PC-3 (cell line): ENCODE measurements around the gene PXK. TPM values are rescaled to one million over a fixed set of nuclear protein-coding genes. Genes with fewer than 3 reads are reported as not detected.

Experiments
- ATAC-seq: fragments of 200-7000 bp; cut with Tn5 transposase; 2 replicates; pipeline ENCODE4 v1.9.1; 2020; ENCODE audit warnings: mild to moderate bottlenecking, moderate library complexity
- BruUV-seq: library from RNA; stranded (reverse); fragments of 400-500 nt; replicated peaks from 2 replicates; lab custom pipeline; 2021; lab: Mats Ljungman, UMichigan
- CTCF ChIA-PET: fragments of 300-600 bp; sonication (Branson Sonifier 250); formaldehyde crosslinking; loops from one replicate; lab custom pipeline; 2022; ENCODE audit warnings: antibody characterized with exemption; lab: Charles Lee
- POLR2A ChIA-PET: fragments of 300-600 bp; sonication (Branson Sonifier 250); formaldehyde crosslinking; loops from one replicate; lab custom pipeline; 2022; ENCODE audit warnings: antibody characterized with exemption; ENCODE audit not compliant: unreplicated experiment; lab: Charles Lee
- DNase-seq: peaks from one replicate; pipeline ENCODE4 v3.0.0-alpha.2; 2015
- H2AFZ ChIP-seq: fragments of 300-600 bp; sonication (generic); 2 replicates; pipeline ENCODE4 v1.6.0; 2016; ENCODE audit warnings: antibody characterized with exemption, low read length
- H3F3A ChIP-seq: fragments of 300-600 bp; sonication (generic); one replicate; pipeline ENCODE4 v1.6.0; 2017; ENCODE audit warnings: antibody characterized with exemption, low read length, control low read depth, mild to moderate bottlenecking; ENCODE audit not compliant: unreplicated experiment
- H3K27ac ChIP-seq: fragments of 300-600 bp; sonication (generic); 2 replicates; pipeline ENCODE4 v1.5.1; 2016; ENCODE audit warnings: mild to moderate bottlenecking, low read length
- H3K27me3 ChIP-seq: fragments of 300-600 bp; sonication (generic); 2 replicates; pipeline ENCODE4 v1.6.1; 2016; ENCODE audit warnings: low read length, mixed read lengths
- H3K36me3 ChIP-seq: fragments of 300-600 bp; sonication (generic); 2 replicates; pipeline ENCODE4 v1.6.1; 2016; ENCODE audit warnings: low read depth, mixed run types, low read length, mixed read lengths
- H3K4me1 ChIP-seq: fragments of 300-600 bp; sonication (generic); 2 replicates; pipeline ENCODE4 v1.5.1; 2016; ENCODE audit warnings: low read length; ENCODE audit not compliant: insufficient read depth
- H3K4me2 ChIP-seq: fragments of 300-600 bp; sonication (generic); 2 replicates; pipeline ENCODE4 v1.6.0; 2016; ENCODE audit warnings: low read length
- H3K4me3 ChIP-seq: fragments of 300-600 bp; sonication (generic); 2 replicates; pipeline ENCODE4 v1.5.1; 2016; ENCODE audit warnings: mild to moderate bottlenecking, low read length, mixed read lengths
- H3K79me2 ChIP-seq: fragments of 300-600 bp; sonication (generic); 2 replicates; pipeline ENCODE4 v1.6.1; 2017; ENCODE audit warnings: low read length, mixed read lengths
- H3K9ac ChIP-seq: fragments of 300-600 bp; sonication (generic); 2 replicates; pipeline ENCODE4 v1.6.0; 2016; ENCODE audit warnings: mild to moderate bottlenecking, low read length
- H3K9me2 ChIP-seq: fragments of 300-600 bp; sonication (generic); replicated peaks from 2 replicates; pipeline ENCODE4 v1.6.1; 2016; ENCODE audit warnings: mixed run types, low read length, mixed read lengths
- H3K9me3 ChIP-seq: fragments of 300-600 bp; sonication (generic); 2 replicates; pipeline ENCODE4 v1.6.1; 2016; ENCODE audit warnings: low read length, mixed read lengths
- H4K20me1 ChIP-seq: fragments of 300-600 bp; sonication (generic); 2 replicates; pipeline ENCODE4 v1.6.1; 2016; ENCODE audit warnings: low read length, mixed read lengths
- CTCF ChIP-seq: fragments of 300-600 bp; sonication (generic); conservative IDR thresholded peaks from 2 replicates; pipeline ENCODE4 v1.5.1; 2017; ENCODE audit warnings: antibody characterized with exemption, low read depth, mild to moderate bottlenecking, low read length
- EZH2 ChIP-seq: fragments of 300-600 bp; sonication (generic); IDR thresholded peaks from one replicate; pipeline ENCODE4 v1.6.1; 2017; ENCODE audit warnings: antibody characterized with exemption, mild to moderate bottlenecking, low read length; ENCODE audit not compliant: unreplicated experiment
- EZH2phosphoT487 ChIP-seq: fragments of 300-600 bp; sonication (generic); IDR thresholded peaks from 2 replicates; pipeline ENCODE4 v1.6.1; 2018; ENCODE audit warnings: mild to moderate bottlenecking, antibody characterized with exemption, low read length, borderline replicate concordance
- intact Hi-C: fragments of 100-400 bp; cut with micrococcal nuclease; formaldehyde crosslinking; loops from 2 replicates; pipeline ENCODE4 v1.9.0; 2023
- total RNA-seq: library from RNA; depleted of rRNA; stranded (reverse); fragments of >200 nt; gene quantifications from 2 replicates; pipeline ENCODE4 v1.2.3, GENCODE V29; 2014

Gene PXK
- total RNA-seq, 1 experiment from 2014 or later: 14.5 TPM

DNA sequence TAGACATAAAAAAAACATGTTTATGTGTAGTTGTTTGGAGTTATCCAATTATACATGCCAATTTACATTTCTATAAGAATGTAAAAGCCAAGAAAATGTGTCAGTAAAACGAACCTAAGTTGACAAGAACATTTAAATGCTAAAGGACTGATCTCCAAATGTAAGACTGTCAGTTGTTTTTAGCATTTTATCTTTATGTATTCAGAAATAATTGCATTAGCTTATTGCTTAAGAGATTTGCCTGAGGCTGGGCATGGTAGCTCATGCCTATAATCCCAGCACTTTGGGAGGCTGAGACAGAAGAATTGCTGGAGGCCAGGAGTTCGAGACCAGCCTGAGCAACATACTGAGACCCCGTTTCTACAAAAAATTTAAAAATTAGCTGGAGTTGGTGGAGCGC is 26.9 kb downstream of the PXK start:
- Histone ChIP-seq H4K20me1 (no peaks in the 10 kb centered on the region), H3K27me3 (no peaks in the 10 kb centered on the region), H3K4me1 (no peaks in the 10 kb centered on the region), H3K27ac (no peak overlapping the region), H3K4me3 (no peak overlapping the region), H3K9me3 (no peaks in the 10 kb centered on the region), H3F3A (no peaks in the 10 kb centered on the region), H3K36me3 (no peaks in the 10 kb centered on the region), H3K79me2 (no peaks in the 10 kb centered on the region), H3K9ac (no peak overlapping the region), H3K4me2 (no peak overlapping the region), H3K9me2 (no peaks in the 10 kb centered on the region), H2AFZ (no peak overlapping the region)
- ATAC-seq (no peak), DNase-seq (no peak)
- ChIA-PET CTCF (no interaction called here), POLR2A (no interaction called here)
- TF ChIP-seq EZH2: no peak
- no peak for TF ChIP-seq EZH2phosphoT487
- TF ChIP-seq CTCF: no peak
- intact Hi-C loops: no loop called here
- BruUV-seq: no TSS peak

DNA sequence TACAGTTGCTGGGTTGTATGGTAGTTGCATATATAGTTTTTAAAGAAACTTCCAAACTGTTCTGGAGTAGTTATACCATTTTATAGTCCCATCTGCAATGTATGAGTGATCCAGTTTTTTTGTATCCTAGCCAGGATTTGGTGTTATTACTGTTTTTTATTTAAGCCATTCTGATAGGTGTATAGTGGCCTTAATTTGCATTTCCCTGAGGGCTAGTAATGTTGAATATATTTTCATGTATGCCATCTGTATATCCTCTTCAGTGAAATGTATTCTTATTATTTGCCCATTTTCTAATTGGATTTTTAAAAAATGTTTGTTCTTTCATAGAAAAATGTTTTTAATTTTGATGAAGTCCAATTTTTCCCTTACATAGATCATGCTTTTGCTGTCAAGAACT is 29.2 kb downstream of the PXK start:
- Histone ChIP-seq H3K9me3 (no peaks in the 10 kb centered on the region), H3K79me2 (no peaks in the 10 kb centered on the region), H3K4me3 (no peak overlapping the region), H3K36me3 (no peaks in the 10 kb centered on the region), H3F3A (no peaks in the 10 kb centered on the region), H3K4me2 (no peak overlapping the region), H3K27me3 (no peaks in the 10 kb centered on the region), H4K20me1 (no peaks in the 10 kb centered on the region), H3K9ac (no peak overlapping the region), H3K9me2 (no peaks in the 10 kb centered on the region), H3K27ac (no peak overlapping the region), H2AFZ (no peak overlapping the region), H3K4me1 (no peaks in the 10 kb centered on the region)
- ChIA-PET CTCF (no interaction called here), POLR2A (no interaction called here)
- no TSS peak for BruUV-seq
- no peak for ATAC-seq
- no peak for TF ChIP-seq EZH2
- TF ChIP-seq CTCF: no peak
- no peak for DNase-seq
- intact Hi-C loops: no loop called here

DNA sequence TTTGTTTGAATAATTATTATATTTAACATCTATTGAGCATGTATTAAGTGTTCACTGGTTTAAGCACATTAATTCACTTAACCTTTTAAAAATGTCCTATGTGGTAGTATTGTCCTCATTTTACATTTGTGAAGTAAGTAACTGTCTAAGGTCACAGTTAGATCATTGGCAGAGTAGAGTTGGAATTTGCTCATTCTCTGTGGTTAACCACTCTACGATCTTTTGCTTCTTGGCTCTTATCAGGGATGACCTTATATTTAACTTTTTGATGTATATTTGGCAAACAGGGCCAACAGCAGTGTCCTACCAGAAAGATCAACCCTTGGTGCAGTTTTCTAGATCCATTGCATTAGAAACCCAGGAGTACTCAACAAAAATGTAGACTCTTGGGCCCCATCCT is 34.0 kb downstream of the PXK start:
- Histone ChIP-seq H3K27me3 (no peaks in the 10 kb centered on the region), H3K4me1 (no peaks in the 10 kb centered on the region), H3K36me3 (no peaks in the 10 kb centered on the region), H2AFZ (no peak overlapping the region), H3K9ac (no peak overlapping the region), H3K4me2 (no peak overlapping the region), H3K4me3 (no peak overlapping the region), H3K27ac (no peak overlapping the region), H3K9me2 (no peaks in the 10 kb centered on the region), H3K79me2 (no peaks in the 10 kb centered on the region), H3K9me3 (no peaks in the 10 kb centered on the region), H3F3A (no peaks in the 10 kb centered on the region), H4K20me1 (no peaks in the 10 kb centered on the region)
- no TSS peak for BruUV-seq
- intact Hi-C loops: no loop called here
- ChIA-PET CTCF (no interaction called here), POLR2A (interaction anchor here (0.6 kb wide), 1 partner anchor 31 kb away, joined by 5 read pairs; no protein-coding TSS in a partner anchor)
- no peak for TF ChIP-seq EZH2
- no peak for TF ChIP-seq EZH2phosphoT487
- no peak for TF ChIP-seq CTCF
- ATAC-seq (no peak), DNase-seq (no peak)
